K562 (cell line): ENCODE results near the gene PLP2. TPM values are rescaled to one million over a fixed set of nuclear protein-coding genes. Genes with fewer than 3 reads are reported as not detected.

Experiments
- CREM ChIP-seq: IDR thresholded peaks from 2 replicates; pipeline ENCODE4 v1.6.1; 2014; ENCODE audit warnings: antibody characterized with exemption, low read depth
- ESRRA ChIP-seq: fragments of 450-650 bp; IDR thresholded peaks from 2 replicates; pipeline ENCODE4 v1.6.1; 2014; ENCODE audit warnings: low read depth, mild to moderate bottlenecking, moderate library complexity, borderline replicate concordance
- FOXJ2 ChIP-seq: fragments of 200-800 bp; sonication (Bioruptor generic); IDR thresholded peaks from 2 replicates; pipeline ENCODE4 v1.6.1; 2016; ENCODE audit warnings: missing genetic modification characterization, missing compliant biosample characterization
- FOXK1 ChIP-seq: sonication (generic); formaldehyde crosslinking; IDR thresholded peaks from 2 replicates; pipeline ENCODE4 v1.8.0; 2022; ENCODE audit warnings: missing genetic modification reagents, mild to moderate bottlenecking, borderline replicate concordance
- GABPB1 ChIP-seq: sonication (generic); formaldehyde crosslinking; IDR thresholded peaks from 2 replicates; pipeline ENCODE4 v1.8.0; 2022; ENCODE audit warnings: mild to moderate bottlenecking, missing genetic modification reagents
- GATAD2B ChIP-seq: fragments of 450-650 bp; IDR thresholded peaks from 2 replicates; pipeline ENCODE4 v1.6.1; 2017; ENCODE audit warnings: mild to moderate bottlenecking, borderline replicate concordance
- KDM1A ChIP-seq, 2 experiments: fragments of 450-650 bp; IDR thresholded peaks; 2 replicates each; pipeline ENCODE4 v1.6.1; 2016; ENCODE audit warnings: mild to moderate bottlenecking in 2 of 2
- MEIS2 ChIP-seq: fragments of 450-650 bp; IDR thresholded peaks from 2 replicates; pipeline ENCODE4 v1.6.1; 2014; ENCODE audit warnings: mild to moderate bottlenecking; ENCODE audit not compliant: partially characterized antibody
- MXI1 ChIP-seq: IDR thresholded peaks from 2 replicates; pipeline ENCODE4 v1.6.1; 2011; ENCODE audit warnings: low read depth, mild to moderate bottlenecking, improper control_type of control experiment, low read length
- RB1 ChIP-seq: fragments of 450-650 bp; IDR thresholded peaks from 2 replicates; pipeline ENCODE4 v1.6.1; 2017; ENCODE audit warnings: low read depth, mild to moderate bottlenecking
- SP2 ChIP-seq: IDR thresholded peaks from 2 replicates; pipeline ENCODE4 v1.6.1; 2011; ENCODE audit warnings: mild to moderate bottlenecking, low read depth, low read length, moderate library complexity; ENCODE audit not compliant: poor library complexity, severe bottlenecking; ENCODE audit errors: extremely low read depth
- SRSF1 ChIP-seq: fragments of 200-400 bp; formaldehyde crosslinking; IDR thresholded peaks from 2 replicates; pipeline ENCODE4 v1.6.1; 2017; ENCODE audit warnings: mild to moderate bottlenecking, low read depth, low read length, moderate library complexity
- ZFP30 ChIP-seq: fragments of 250-450 bp; sonication (Bioruptor Pico); IDR thresholded peaks from 2 replicates; pipeline ENCODE4 v1.8.0; 2022; ENCODE audit warnings: moderate library complexity, mild to moderate bottlenecking, inconsistent platforms, borderline replicate concordance
- ZNF655 ChIP-seq: fragments of 250-450 bp; sonication (Bioruptor Pico); IDR thresholded peaks from 2 replicates; pipeline ENCODE4 v1.5.0; 2021
- ZNF780A ChIP-seq: fragments of 250-450 bp; sonication (Bioruptor Pico); IDR thresholded peaks from 2 replicates; pipeline ENCODE4 v1.5.0; 2021; ENCODE audit warnings: mild to moderate bottlenecking
- polyA plus RNA-seq, 8 experiments: library from polyadenylated mRNA; depleted of rRNA in 4 of 8; stranded (reverse) in 5 of 8; unstranded in 3 of 8; fragments of >200 nt; fragmentation: Nextera tagmentation in 2 of 8; fragmentation: Illumina TruSeq in 1 of 8; extraction: Ambion mirVana in 2 of 8; extraction: Trizol in 1 of 8; gene quantifications; 2 replicates each; pipeline versions ENCODE4 v1.2.1 to v1.2.3, GENCODE V29; 2011 to 2014; ENCODE audit warnings: inconsistent platforms in 1 of 8, missing spikeins in 1 of 8
- total RNA-seq, 7 experiments: library from RNA; depleted of rRNA in 6 of 7; stranded (reverse); fragments of >200 nt in 6 of 7; fragmentation: Illumina TruSeq in 2 of 7; extraction: Trizol in 2 of 7; gene quantifications; 2 replicates each; pipeline versions ENCODE4 v1.2.1 to v1.2.3, GENCODE V29; 2011 to 2021; ENCODE audit warnings: low replicate concordance in 1 of 7
- TF ChIP-seq, protein P1 (sequence below): sonication (generic); formaldehyde crosslinking; IDR thresholded peaks from 2 replicates; pipeline ENCODE4 v1.8.1; 2022; ENCODE audit warnings: missing genetic modification reagents
- TF ChIP-seq, protein P2 (sequence below): IDR thresholded peaks from 3 replicates; pipeline ENCODE4 v1.6.1; 2011; ENCODE audit warnings: borderline replicate concordance, mild to moderate bottlenecking; ENCODE audit not compliant: insufficient read length, insufficient read depth
- TF ChIP-seq, protein P3 (sequence below): fragments of 200-800 bp; sonication (Bioruptor generic); IDR thresholded peaks from 2 replicates; pipeline ENCODE4 v1.6.1; 2017; ENCODE audit warnings: missing genetic modification characterization, missing compliant biosample characterization
- TF ChIP-seq, protein P4 (sequence below): sonication (generic); formaldehyde crosslinking; IDR thresholded peaks from 2 replicates; pipeline ENCODE4 v1.9.0; 2022; ENCODE audit warnings: mild to moderate bottlenecking, missing genetic modification reagents
- TF ChIP-seq, protein P5 (sequence below): fragments of 450-650 bp; IDR thresholded peaks from 2 replicates; pipeline ENCODE4 v1.6.1; 2016

Gene PLP2
- total and polyA plus RNA-seq, 9 of the 15 experiments (the other 6 are each of a cell fraction or from before 2014, with no cell fraction given): 34.7 to 236 (median 112) TPM

GRCh38 chrX:49155900-49156837 lies 15.5 kb upstream of the PLP2 start (continued):
- TF ChIP-seq FOXK1 (CRISPR knock-in tag): 0 out of 2 replicates have a peak, but pooled peaks have one; percentile 87
- TF ChIP-seq ZNF780A: no peak
- TF ChIP-seq, protein P1, sequence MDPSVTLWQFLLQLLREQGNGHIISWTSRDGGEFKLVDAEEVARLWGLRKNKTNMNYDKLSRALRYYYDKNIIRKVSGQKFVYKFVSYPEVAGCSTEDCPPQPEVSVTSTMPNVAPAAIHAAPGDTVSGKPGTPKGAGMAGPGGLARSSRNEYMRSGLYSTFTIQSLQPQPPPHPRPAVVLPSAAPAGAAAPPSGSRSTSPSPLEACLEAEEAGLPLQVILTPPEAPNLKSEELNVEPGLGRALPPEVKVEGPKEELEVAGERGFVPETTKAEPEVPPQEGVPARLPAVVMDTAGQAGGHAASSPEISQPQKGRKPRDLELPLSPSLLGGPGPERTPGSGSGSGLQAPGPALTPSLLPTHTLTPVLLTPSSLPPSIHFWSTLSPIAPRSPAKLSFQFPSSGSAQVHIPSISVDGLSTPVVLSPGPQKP (CRISPR knock-in tag): no peak
- 0 out of 4 replicates have a peak, but pooled peaks of 1 of the 2 experiments have one; percentile 8 for TF ChIP-seq KDM1A (IDR thresholded peaks at IDR 0.05)
- TF ChIP-seq CREM: peak; percentile 71
- no peak for TF ChIP-seq SRSF1
- no peak for TF ChIP-seq MXI1
- TF ChIP-seq MEIS2: peak; percentile 54
- peak; percentile 84 for TF ChIP-seq GABPB1 (CRISPR knock-in tag)
- no peak for TF ChIP-seq SP2
- TF ChIP-seq, protein P2, sequence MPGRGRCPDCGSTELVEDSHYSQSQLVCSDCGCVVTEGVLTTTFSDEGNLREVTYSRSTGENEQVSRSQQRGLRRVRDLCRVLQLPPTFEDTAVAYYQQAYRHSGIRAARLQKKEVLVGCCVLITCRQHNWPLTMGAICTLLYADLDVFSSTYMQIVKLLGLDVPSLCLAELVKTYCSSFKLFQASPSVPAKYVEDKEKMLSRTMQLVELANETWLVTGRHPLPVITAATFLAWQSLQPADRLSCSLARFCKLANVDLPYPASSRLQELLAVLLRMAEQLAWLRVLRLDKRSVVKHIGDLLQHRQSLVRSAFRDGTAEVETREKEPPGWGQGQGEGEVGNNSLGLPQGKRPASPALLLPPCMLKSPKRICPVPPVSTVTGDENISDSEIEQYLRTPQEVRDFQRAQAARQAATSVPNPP: no peak
- TF ChIP-seq ESRRA: peak; percentile 67; the same call in 1 of the 2 replicates
- TF ChIP-seq ZFP30 (CRISPR knock-in tag): no peak
- TF ChIP-seq, protein P3, sequence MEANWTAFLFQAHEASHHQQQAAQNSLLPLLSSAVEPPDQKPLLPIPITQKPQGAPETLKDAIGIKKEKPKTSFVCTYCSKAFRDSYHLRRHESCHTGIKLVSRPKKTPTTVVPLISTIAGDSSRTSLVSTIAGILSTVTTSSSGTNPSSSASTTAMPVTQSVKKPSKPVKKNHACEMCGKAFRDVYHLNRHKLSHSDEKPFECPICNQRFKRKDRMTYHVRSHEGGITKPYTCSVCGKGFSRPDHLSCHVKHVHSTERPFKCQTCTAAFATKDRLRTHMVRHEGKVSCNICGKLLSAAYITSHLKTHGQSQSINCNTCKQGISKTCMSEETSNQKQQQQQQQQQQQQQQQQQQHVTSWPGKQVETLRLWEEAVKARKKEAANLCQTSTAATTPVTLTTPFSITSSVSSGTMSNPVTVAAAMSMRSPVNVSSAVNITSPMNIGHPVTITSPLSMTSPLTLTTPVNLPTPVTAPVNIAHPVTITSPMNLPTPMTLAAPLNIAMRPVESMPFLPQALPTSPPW (CRISPR knock-in tag): peak; percentile 90
- TF ChIP-seq GATAD2B: 0 out of 2 replicates have a peak, but pooled peaks have one; percentile 28
- TF ChIP-seq FOXJ2 (tag): 0 out of 2 replicates have a peak, but pooled peaks have one; percentile 24
- TF ChIP-seq ZNF655 (CRISPR knock-in tag): no peak
- TF ChIP-seq, protein P4, sequence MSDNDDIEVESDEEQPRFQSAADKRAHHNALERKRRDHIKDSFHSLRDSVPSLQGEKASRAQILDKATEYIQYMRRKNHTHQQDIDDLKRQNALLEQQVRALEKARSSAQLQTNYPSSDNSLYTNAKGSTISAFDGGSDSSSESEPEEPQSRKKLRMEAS (CRISPR knock-in tag): peak; percentile 99
- TF ChIP-seq RB1: peak; percentile 85
- TF ChIP-seq, protein P5, sequence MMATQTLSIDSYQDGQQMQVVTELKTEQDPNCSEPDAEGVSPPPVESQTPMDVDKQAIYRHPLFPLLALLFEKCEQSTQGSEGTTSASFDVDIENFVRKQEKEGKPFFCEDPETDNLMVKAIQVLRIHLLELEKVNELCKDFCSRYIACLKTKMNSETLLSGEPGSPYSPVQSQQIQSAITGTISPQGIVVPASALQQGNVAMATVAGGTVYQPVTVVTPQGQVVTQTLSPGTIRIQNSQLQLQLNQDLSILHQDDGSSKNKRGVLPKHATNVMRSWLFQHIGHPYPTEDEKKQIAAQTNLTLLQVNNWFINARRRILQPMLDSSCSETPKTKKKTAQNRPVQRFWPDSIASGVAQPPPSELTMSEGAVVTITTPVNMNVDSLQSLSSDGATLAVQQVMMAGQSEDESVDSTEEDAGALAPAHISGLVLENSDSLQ: peak; percentile 55; the same call in 1 of the 2 replicates
